Astrocyte (in vitro differentiated cells and primary cell): ENCODE data around the gene ABCC3. TPM values are rescaled to one million over a fixed set of nuclear protein-coding genes. Genes with fewer than 3 reads are reported as not detected.
A peak's percentile ranks its signal among the peaks of the same experiment; 100 is the strongest.

Experiments
- DNase-seq: peaks from one replicate; pipeline ENCODE4 v3.0.0-alpha.2; 2010; ENCODE audit warnings: low read depth
- FAIRE-seq: peaks from 2 replicates; lab custom pipeline; 2011; peaks lifted over from hg19 to GRCh38; lab: Jason Lieb, UNC
- H2AFZ ChIP-seq: 2 replicates; pipeline ENCODE4 v1.6.0; 2012; ENCODE audit warnings: low read depth, low read length, inconsistent platforms
- H3K27ac ChIP-seq: 2 replicates; pipeline ENCODE4 v1.5.1; 2011; ENCODE audit warnings: low read depth, low read length, inconsistent platforms
- H3K27me3 ChIP-seq: 2 replicates; pipeline ENCODE4 v1.6.0; 2011; ENCODE audit warnings: low read length, inconsistent platforms; ENCODE audit not compliant: insufficient read depth
- H3K36me3 ChIP-seq: 2 replicates; pipeline ENCODE4 v1.5.1; 2011; ENCODE audit warnings: low read length, inconsistent platforms; ENCODE audit not compliant: insufficient read depth
- H3K4me1 ChIP-seq: 2 replicates; pipeline ENCODE4 v1.5.1; 2011; ENCODE audit warnings: low read length, inconsistent platforms; ENCODE audit not compliant: insufficient read depth
- H3K4me2 ChIP-seq: 2 replicates; pipeline ENCODE4 v1.6.0; 2012; ENCODE audit warnings: low read length, inconsistent platforms
- H3K4me3 ChIP-seq: 2 replicates; pipeline ENCODE4 v1.5.1; 2011; ENCODE audit warnings: low read depth, mild to moderate bottlenecking, low read length, inconsistent platforms; ENCODE audit not compliant: insufficient read depth
- H3K79me2 ChIP-seq: 2 replicates; pipeline ENCODE4 v1.6.0; 2012; ENCODE audit warnings: mild to moderate bottlenecking, low read length, inconsistent platforms; ENCODE audit not compliant: insufficient read depth
- H3K9ac ChIP-seq: 2 replicates; pipeline ENCODE4 v1.6.0; 2012; ENCODE audit warnings: mild to moderate bottlenecking, low read length, inconsistent platforms
- H3K9me3 ChIP-seq: 2 replicates; pipeline ENCODE4 v1.5.1; 2012; ENCODE audit warnings: low read depth, mild to moderate bottlenecking, low read length, inconsistent platforms; ENCODE audit not compliant: insufficient read depth
- H4K20me1 ChIP-seq: 2 replicates; pipeline ENCODE4 v1.6.0; 2012; ENCODE audit warnings: low read length, inconsistent platforms; ENCODE audit not compliant: insufficient read depth
- H3K27ac Mint-ChIP-seq: one replicate; pipeline ENCODE4 v1.8.0; 2021; ENCODE audit warnings: mild to moderate bottlenecking, mixed read lengths; ENCODE audit not compliant: unreplicated experiment
- H3K27me3 Mint-ChIP-seq: one replicate; pipeline ENCODE4 v1.8.0; 2021; ENCODE audit warnings: low read depth, mixed read lengths; ENCODE audit not compliant: unreplicated experiment
- H3K36me3 Mint-ChIP-seq: one replicate; pipeline ENCODE4 v1.8.0; 2021; ENCODE audit warnings: low read depth, mixed read lengths; ENCODE audit not compliant: unreplicated experiment
- H3K4me1 Mint-ChIP-seq: one replicate; pipeline ENCODE4 v1.8.0; 2021; ENCODE audit warnings: low read depth, mixed read lengths; ENCODE audit not compliant: unreplicated experiment
- H3K4me3 Mint-ChIP-seq: one replicate; pipeline ENCODE4 v1.8.0; 2021; ENCODE audit warnings: mild to moderate bottlenecking, moderate library complexity, mixed read lengths; ENCODE audit not compliant: unreplicated experiment
- H3K9me3 Mint-ChIP-seq: one replicate; pipeline ENCODE4 v1.8.0; 2021; ENCODE audit warnings: mild to moderate bottlenecking, mixed read lengths; ENCODE audit not compliant: unreplicated experiment
- CTCF ChIP-seq: IDR thresholded peaks from 2 replicates; pipeline ENCODE4 v1.5.1; 2011; ENCODE audit warnings: low read depth, mild to moderate bottlenecking, inconsistent platforms, low read length, moderate library complexity; ENCODE audit not compliant: insufficient read depth
- EZH2 ChIP-seq: IDR thresholded peaks from 2 replicates; pipeline ENCODE4 v1.6.1; 2012; ENCODE audit warnings: mild to moderate bottlenecking, low read length, inconsistent platforms; ENCODE audit not compliant: insufficient read depth
- total RNA-seq: library from RNA; stranded (reverse); gene quantifications from 2 replicates; pipeline ENCODE4 v1.2.1, GENCODE V29; 2021

Gene ABCC3
- total RNA-seq, 1 donor from 2014 or later, result 0.41 TPM

GRCh38 chr17:50627036-50627781 is 7.5 kb upstream of the ABCC3 start:
- peaks cover 3% of the 10 kb centered on the region for H3K4me1 ChIP-seq
- no peaks in the 10 kb centered on the region for H3K9me3 Mint-ChIP-seq
- DNase-seq (no peak), FAIRE-seq (no peak)
- no peaks in the 10 kb centered on the region for H3K9me3 ChIP-seq
- H3K4me1 Mint-ChIP-seq, result peaks cover 6% of the 10 kb centered on the region
- H3K79me2 ChIP-seq, result no peaks in the 10 kb centered on the region
- H3K27ac ChIP-seq, result no peak overlapping the region
- no peaks in the 10 kb centered on the region for H3K36me3 Mint-ChIP-seq
- no peak overlapping the region for H3K4me3 Mint-ChIP-seq
- no peaks in the 10 kb centered on the region for H4K20me1 ChIP-seq
- peaks cover 32% of the 10 kb centered on the region for H3K27me3 Mint-ChIP-seq
- H3K27me3 ChIP-seq, result peaks cover 4% of the 10 kb centered on the region
- TF ChIP-seq CTCF (no peak), EZH2 (no peak)
- H3K27ac Mint-ChIP-seq, result no peak overlapping the region
- no peak overlapping the region for H3K4me3 ChIP-seq
- H2AFZ ChIP-seq, result no peak overlapping the region
- no peak overlapping the region for H3K4me2 ChIP-seq
- H3K9ac ChIP-seq, result no peak overlapping the region
- no peaks in the 10 kb centered on the region for H3K36me3 ChIP-seq

- no peak for TF ChIP-seq EZH2
- no peaks in the 10 kb centered on the region for H3K36me3 ChIP-seq
- H4K20me1 ChIP-seq, result no peaks in the 10 kb centered on the region
- no peak overlapping the region for H3K9ac ChIP-seq
- H3K4me3 Mint-ChIP-seq, result no peak overlapping the region
- H3K9me3 Mint-ChIP-seq, result no peaks in the 10 kb centered on the region
- H3K9me3 ChIP-seq, result no peaks in the 10 kb centered on the region
- DNase-seq (no peak), FAIRE-seq (no peak)
- H3K27ac ChIP-seq, result no peak overlapping the region
- no peak overlapping the region for H3K27ac Mint-ChIP-seq
- H3K4me3 ChIP-seq, result no peak overlapping the region
- H2AFZ ChIP-seq, result no peak overlapping the region
- H3K4me2 ChIP-seq, result peak overlapping the region; percentile 11
- peaks cover 3% of the 10 kb centered on the region for H3K4me1 ChIP-seq
- peaks cover 6% of the 10 kb centered on the region for H3K4me1 Mint-ChIP-seq
- no peaks in the 10 kb centered on the region for H3K36me3 Mint-ChIP-seq
- peaks cover 38% of the 10 kb centered on the region for H3K27me3 Mint-ChIP-seq
- peaks cover 4% of the 10 kb centered on the region for H3K27me3 ChIP-seq
- H3K79me2 ChIP-seq, result no peaks in the 10 kb centered on the region
Measured at GRCh38 chr17:50627782-50628601, 6.7 kb upstream of the ABCC3 start.

GRCh38 chr17:50629902-50630301 is 4.8 kb upstream of the ABCC3 start:
- no peaks in the 10 kb centered on the region for H4K20me1 ChIP-seq
- no peak overlapping the region for H3K27ac Mint-ChIP-seq
- H3K9me3 Mint-ChIP-seq, result no peaks in the 10 kb centered on the region
- peaks cover 46% of the 10 kb centered on the region for H3K27me3 Mint-ChIP-seq
- H3K4me2 ChIP-seq, result no peak overlapping the region
- H3K4me1 ChIP-seq, result peaks cover 8% of the 10 kb centered on the region
- FAIRE-seq, result no peak
- no peak for TF ChIP-seq EZH2
- no peak for TF ChIP-seq CTCF
- H3K4me1 Mint-ChIP-seq, result peaks cover 6% of the 10 kb centered on the region
- no peaks in the 10 kb centered on the region for H3K9me3 ChIP-seq
- DNase-seq, result no peak
- no peak overlapping the region for H2AFZ ChIP-seq
- H3K79me2 ChIP-seq, result no peaks in the 10 kb centered on the region
- H3K36me3 ChIP-seq, result no peaks in the 10 kb centered on the region
- peaks cover 8% of the 10 kb centered on the region for H3K27me3 ChIP-seq
- H3K4me3 ChIP-seq, result no peak overlapping the region
- H3K4me3 Mint-ChIP-seq, result no peak overlapping the region
- no peak overlapping the region for H3K27ac ChIP-seq
- no peaks in the 10 kb centered on the region for H3K36me3 Mint-ChIP-seq
- no peak overlapping the region for H3K9ac ChIP-seq
